Stimulated activated CD4-positive, alpha-beta T cell treated with anti-CD3 and anti-CD28 coated beads, Interleukin-15, amount 100 ng/mL, for 48 hours (primary cell): ENCODE data around the gene FCER2.

ENCODE experiments used
- DNase-seq, 2 donors: peaks; one replicate each; pipeline ENCODE4 v3.0.0-alpha.2; 2020; ENCODE audit warnings: low read depth in 2 of 2

Gene FCER2

GRCh38 chr19:7701049-7701653, 780 bp downstream of the FCER2 start:
- no peak for DNase-seq

- DNase-seq, result peak in 1 of 2 donors; percentile 56
Measured at GRCh38 chr19:7699417-7700401, 2.2 kb downstream of the FCER2 start.

- no peak for DNase-seq
Measured at GRCh38 chr19:7699003-7699402, 2.9 kb downstream of the FCER2 start.

GRCh38 chr19:7698583-7698982, 3.3 kb downstream of the FCER2 start:
- no peak for DNase-seq

GRCh38 chr19:7697721-7698287, 4.1 kb downstream of the FCER2 start:
- DNase-seq, result no peak

- no peak for DNase-seq
Measured at GRCh38 chr19:7694499-7694898, 7.4 kb downstream of the FCER2 start.

GRCh38 chr19:7692417-7693088, 9.4 kb downstream of the FCER2 start:
- no peak for DNase-seq

GRCh38 chr19:7691497-7691896, 10.4 kb downstream of the FCER2 start:
- DNase-seq, result no peak

GRCh38 chr19:7690779-7691258, 11.1 kb downstream of the FCER2 start:
- no peak for DNase-seq

GRCh38 chr19:7689165-7689564, 12.8 kb downstream of the FCER2 start:
- no peak for DNase-seq

- no peak for DNase-seq
Measured at GRCh38 chr19:7687177-7687576, 14.8 kb downstream of the FCER2 start.

- no peak for DNase-seq
Measured at GRCh38 chr19:7685546-7686445, 16.1 kb downstream of the FCER2 start.

- no peak for DNase-seq
Measured at GRCh38 chr19:7682175-7682855, 19.6 kb downstream of the FCER2 start.

- peak; percentile 87 to 90 for DNase-seq
Measured at GRCh38 chr19:7681340-7682174, 20.4 kb downstream of the FCER2 start.

- peak; percentile 68 to 84 for DNase-seq
Measured at GRCh38 chr19:7680606-7681339, 21.2 kb downstream of the FCER2 start, which contains the start of gene TRAPPC5. Gene TRAPPC5 (plus strand): TSS chr19:7680833. CDS start chr19:7682254, 1,421 bp downstream.

GRCh38 chr19:7679771-7680605, 21.9 kb downstream of the FCER2 start:
- DNase-seq, result no peak

GRCh38 chr19:7678971-7679751, 22.8 kb downstream of the FCER2 start:
- peak; percentile 48 to 56 for DNase-seq
